ENCODE data around the gene GLMN.
A peak's percentile ranks its signal among the peaks of the same experiment; 100 is the strongest.

The GLMN gene

GRCh38 chr1:92298573-92299476 is at the start of gene GLMN, which contains the start of gene RPAP2:
GLMN (minus strand) TSS chr1:92298987; CDS start chr1:92297999, 988 bp downstream.
RPAP2 (plus strand) TSS chr1:92299059; CDS start chr1:92299074, 15 bp downstream.
- DNase-seq: peak; percentile 19 to 64

GRCh38 chr1:92346866-92347640 is 48.3 kb upstream of the GLMN start:
- DNase-seq: no peak

GRCh38 chr1:92343061-92343460 is 44.3 kb upstream of the GLMN start:
- DNase-seq: no peak

GRCh38 chr1:92342401-92342800 is 43.6 kb upstream of the GLMN start:
- DNase-seq: peak in 1 of 2 experiments; percentile 52

- DNase-seq: no peak
Measured at GRCh38 chr1:92340154-92340553, 41.4 kb upstream of the GLMN start.

GRCh38 chr1:92333668-92334067 is 34.9 kb upstream of the GLMN start:
- DNase-seq: no peak

- no peak for DNase-seq
Measured at GRCh38 chr1:92329347-92330129, 30.8 kb upstream of the GLMN start.

GRCh38 chr1:92327794-92328193 is 29.0 kb upstream of the GLMN start:
- DNase-seq: no peak

- DNase-seq: no peak
Measured at GRCh38 chr1:92326681-92327080, 27.9 kb upstream of the GLMN start.

- no peak for DNase-seq
Measured at GRCh38 chr1:92324784-92325183, 26.0 kb upstream of the GLMN start.

- DNase-seq: no peak
Measured at GRCh38 chr1:92323473-92324453, 25.0 kb upstream of the GLMN start.

- DNase-seq: no peak
Measured at GRCh38 chr1:92317836-92318493, 19.2 kb upstream of the GLMN start.

GRCh38 chr1:92315766-92316599 is 17.2 kb upstream of the GLMN start:
- no peak for DNase-seq

- no peak for DNase-seq
Measured at GRCh38 chr1:92314024-92314423, 15.2 kb upstream of the GLMN start.

- DNase-seq: no peak
Measured at GRCh38 chr1:92310185-92310597, 11.4 kb upstream of the GLMN start.

GRCh38 chr1:92307980-92308379 is 9.2 kb upstream of the GLMN start:
- no peak for DNase-seq

- no peak for DNase-seq
Measured at GRCh38 chr1:92306020-92306419, 7.2 kb upstream of the GLMN start.

GRCh38 chr1:92301021-92301420 is 2.2 kb upstream of the GLMN start:
- DNase-seq: no peak

GRCh38 chr1:92299477-92300150 is 827 bp upstream of the GLMN start:
- DNase-seq: peak in 1 of 2 experiments; percentile 1

- DNase-seq: no peak
Measured at GRCh38 chr1:92298213-92298572, 594 bp downstream of the GLMN start.
